Activated CD4-positive, alpha-beta T cell treated with anti-CD3 and anti-CD28 coated beads for 4 hours (primary cell): ENCODE data around the gene C19orf12.
"Not testable (repeated sequence)": the region's sequence is repeated elsewhere in the genome, so short reads cannot be mapped to it uniquely, and the experiment has no call there.

Experiments used
- DNase-seq, 2 donors: peaks; one replicate each; pipeline ENCODE4 v3.0.0-alpha.2; 2020

C19orf12 gene

GRCh38 chr19:29727906-29728305 is 12.8 kb upstream of the C19orf12 start:
- DNase-seq: no peak

GRCh38 chr19:29724746-29725145 is 9.7 kb upstream of the C19orf12 start:
- no peak for DNase-seq

GRCh38 chr19:29724102-29724641 is 9.1 kb upstream of the C19orf12 start:
- DNase-seq: no peak

- DNase-seq: no peak
Measured at GRCh38 chr19:29717051-29717450, 2.0 kb upstream of the C19orf12 start.

GRCh38 chr19:29715701-29716581 is 880 bp upstream of the C19orf12 start:
- DNase-seq: no peak

GRCh38 chr19:29714371-29714952 is 599 bp downstream of the C19orf12 start:
- DNase-seq: peak; percentile 57 to 70

GRCh38 chr19:29712744-29713516 is 2.1 kb downstream of the C19orf12 start:
- DNase-seq: no peak

- DNase-seq: no peak
Measured at GRCh38 chr19:29711584-29712132, 3.4 kb downstream of the C19orf12 start.

GRCh38 chr19:29709440-29709798 is 5.6 kb downstream of the C19orf12 start:
- not testable (repeated sequence) for DNase-seq

- DNase-seq: no peak
Measured at GRCh38 chr19:29708554-29709439, 6.3 kb downstream of the C19orf12 start.

GRCh38 chr19:29706635-29707034 is 8.4 kb downstream of the C19orf12 start:
- DNase-seq: no peak

GRCh38 chr19:29705706-29706105 is 9.4 kb downstream of the C19orf12 start:
- no peak for DNase-seq

- no peak for DNase-seq
Measured at GRCh38 chr19:29704562-29705558, 10.2 kb downstream of the C19orf12 start.

- no peak for DNase-seq
Measured at GRCh38 chr19:29702963-29703320, 12.1 kb downstream of the C19orf12 start.

- no peak for DNase-seq
Measured at GRCh38 chr19:29702161-29702962, 12.7 kb downstream of the C19orf12 start.

GRCh38 chr19:29700498-29700897 is 14.6 kb downstream of the C19orf12 start:
- DNase-seq: no peak

- no peak for DNase-seq
Measured at GRCh38 chr19:29699861-29700260, 15.2 kb downstream of the C19orf12 start.

- DNase-seq: no peak
Measured at GRCh38 chr19:29697523-29698261, 17.4 kb downstream of the C19orf12 start.

GRCh38 chr19:29696565-29696846 is 18.6 kb downstream of the C19orf12 start:
- DNase-seq: no peak
